ENCODE results near the gene TNFRSF14. TPM values are rescaled to one million over a fixed set of nuclear protein-coding genes. Genes with fewer than 3 reads are reported as not detected.

The TNFRSF14 gene
- polyA plus RNA-seq, 2 of the 4 experiments (the other 2 are of a cell fraction) = 0.16 to 0.25 TPM

DNA sequence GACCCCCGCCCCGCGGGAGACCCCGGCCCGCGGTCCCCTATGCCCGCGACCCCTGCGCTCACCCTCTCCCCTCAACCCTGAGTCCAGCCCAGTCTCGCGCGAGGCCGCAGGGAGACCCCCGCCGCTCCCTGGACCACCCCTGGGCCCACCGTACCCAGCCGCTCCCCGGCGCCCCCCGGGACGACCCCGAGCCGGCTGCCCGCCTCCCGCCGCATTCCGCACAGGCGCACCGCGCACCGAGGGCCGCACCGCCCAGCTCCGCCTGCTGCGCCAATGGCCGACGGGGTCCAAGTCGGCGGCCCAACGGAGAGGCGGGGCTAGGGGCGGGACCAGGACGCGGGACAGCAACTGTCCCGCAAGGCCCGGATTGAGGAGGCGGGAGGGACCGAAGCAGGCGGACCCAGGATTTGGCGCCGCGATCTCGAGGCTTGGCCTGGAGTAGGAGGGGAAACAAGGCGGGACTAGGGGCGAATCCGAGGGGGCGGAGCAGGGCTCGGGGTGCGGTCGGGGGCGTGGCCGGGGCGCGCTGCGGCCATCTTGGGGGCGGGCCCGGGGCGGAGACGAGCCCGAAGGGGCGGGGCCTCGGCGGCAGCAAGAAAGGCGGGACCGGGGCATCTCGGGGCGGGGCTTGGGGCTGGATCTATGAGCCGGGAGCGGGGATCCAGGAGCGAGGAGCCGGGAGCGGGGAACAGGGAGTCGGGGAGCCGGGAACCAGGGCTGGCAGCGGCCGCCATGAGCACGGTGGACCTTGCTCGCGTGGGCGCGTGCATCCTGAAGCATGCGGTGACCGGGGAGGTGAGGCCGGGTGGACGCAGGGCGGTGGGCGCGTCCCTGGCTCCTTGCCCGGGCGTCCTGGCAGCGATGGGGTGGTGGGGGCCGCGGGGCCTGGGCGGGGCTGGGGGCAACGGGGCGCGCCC is 30.2 kb downstream of the TNFRSF14 start, which contains the start of gene PRXL2B (continued):
- TF ChIP-seq JUNB (IDR thresholded peaks at IDR 0.05) (no peak), SMC3 (IDR thresholded peaks at IDR 0.05) (no peak), POLR2AphosphoS2 (conservative IDR thresholded peaks at IDR 0.05; ENCODE audit: low read length) (no peak), HOXB13 (CRISPR knock-in tag; IDR thresholded peaks at IDR 0.05; ENCODE audit: low read depth) (no peak), MAFK (IDR thresholded peaks at IDR 0.05; ENCODE audit: partially characterized antibody) (no peak), NPAS2 (CRISPR knock-in tag; IDR thresholded peaks at IDR 0.05; ENCODE audit: borderline replicate concordance) (no peak), BHLHE40 (IDR thresholded peaks at IDR 0.05; ENCODE audit: low read depth, low read length) (no peak)
- TF ChIP-seq, protein P1, sequence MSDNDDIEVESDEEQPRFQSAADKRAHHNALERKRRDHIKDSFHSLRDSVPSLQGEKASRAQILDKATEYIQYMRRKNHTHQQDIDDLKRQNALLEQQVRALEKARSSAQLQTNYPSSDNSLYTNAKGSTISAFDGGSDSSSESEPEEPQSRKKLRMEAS (IDR thresholded peaks at IDR 0.05) = 0 out of 2 replicates have a peak, but pooled peaks have one; percentile 34

DNA sequence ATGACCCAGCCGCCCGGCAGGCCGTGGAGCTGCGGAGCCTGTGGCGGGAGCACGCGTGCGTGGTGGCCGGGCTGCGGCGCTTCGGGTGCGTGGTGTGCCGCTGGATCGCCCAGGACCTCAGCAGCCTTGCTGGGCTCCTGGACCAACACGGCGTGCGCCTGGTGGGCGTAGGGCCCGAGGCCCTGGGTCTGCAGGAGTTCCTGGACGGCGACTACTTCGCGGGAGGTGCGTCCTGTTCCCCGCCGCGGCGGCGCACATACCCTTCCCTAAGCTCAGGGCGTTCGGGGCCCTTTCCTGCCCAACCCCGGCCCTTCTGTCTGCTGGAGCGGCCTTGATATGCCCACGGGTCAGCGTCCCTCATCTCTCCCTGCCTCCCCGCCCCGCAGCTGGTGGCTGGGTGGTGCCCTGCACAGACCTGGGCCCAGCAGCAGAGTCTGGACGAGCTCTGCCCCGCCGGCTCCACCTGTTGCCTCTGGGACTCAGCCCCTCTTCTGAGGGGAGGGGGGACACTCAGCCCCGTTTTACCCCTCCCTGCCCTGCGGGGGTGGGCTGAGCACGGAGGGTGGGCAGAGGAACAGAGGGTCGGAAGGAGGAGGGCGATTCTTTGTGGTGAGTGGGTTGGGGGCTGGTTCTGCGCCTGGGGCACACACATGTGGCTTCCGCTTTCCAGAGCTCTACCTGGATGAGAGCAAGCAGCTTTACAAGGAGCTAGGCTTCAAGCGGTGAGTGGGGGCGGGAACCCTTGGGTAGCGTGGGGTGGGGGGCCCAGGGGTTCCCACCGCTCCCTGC is 31.1 kb downstream of the TNFRSF14 start:
- POLR2A ChIA-PET = no interaction called here
- peak overlapping the region; percentile 78 for H3K4me3 ChIP-seq
- H3K27ac ChIP-seq = peak overlapping the region; percentile 76 to 99
- TF ChIP-seq RAD21 (conservative IDR thresholded peaks at IDR 0.05 in 1 of 2, IDR thresholded peaks at IDR 0.05 in 1 of 2) (no peak), POLR2A (IDR thresholded peaks at IDR 0.05; ENCODE audit: low read length) (0 out of 2 replicates have a peak, but pooled peaks have one; percentile 1), ZC3H11A (IDR thresholded peaks at IDR 0.05) (no peak), PHF8 (IDR thresholded peaks at IDR 0.05; ENCODE audit: borderline replicate concordance, low read depth) (no peak), FOXS1 (CRISPR knock-in tag; IDR thresholded peaks at IDR 0.05) (no peak), BHLHE40 (IDR thresholded peaks at IDR 0.05; ENCODE audit: low read depth, low read length) (no peak)
- TF ChIP-seq, protein P2, sequence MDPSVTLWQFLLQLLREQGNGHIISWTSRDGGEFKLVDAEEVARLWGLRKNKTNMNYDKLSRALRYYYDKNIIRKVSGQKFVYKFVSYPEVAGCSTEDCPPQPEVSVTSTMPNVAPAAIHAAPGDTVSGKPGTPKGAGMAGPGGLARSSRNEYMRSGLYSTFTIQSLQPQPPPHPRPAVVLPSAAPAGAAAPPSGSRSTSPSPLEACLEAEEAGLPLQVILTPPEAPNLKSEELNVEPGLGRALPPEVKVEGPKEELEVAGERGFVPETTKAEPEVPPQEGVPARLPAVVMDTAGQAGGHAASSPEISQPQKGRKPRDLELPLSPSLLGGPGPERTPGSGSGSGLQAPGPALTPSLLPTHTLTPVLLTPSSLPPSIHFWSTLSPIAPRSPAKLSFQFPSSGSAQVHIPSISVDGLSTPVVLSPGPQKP (IDR thresholded peaks at IDR 0.05; ENCODE audit: low read depth, low read length) = no peak
- H3K4me2 ChIP-seq = peak overlapping the region; percentile 91
- DNase-seq (ENCODE audit: low read depth in 1 of 2, low spot score in 1 of 2) = peak; percentile 14 to 26
- ATAC-seq = peak; percentile 36 to 42
- 83% methylated on average over 6 of the region's 52 CpGs for WGBS (ENCODE audit: missing lambda C conversion rate)
- CTCF ChIA-PET = no interaction called here
- no peak for FAIRE-seq
- H3K4me1 ChIP-seq = peaks cover 12% of the 10 kb centered on the region
- no peaks in the 10 kb centered on the region for H3K9me3 ChIP-seq

DNA sequence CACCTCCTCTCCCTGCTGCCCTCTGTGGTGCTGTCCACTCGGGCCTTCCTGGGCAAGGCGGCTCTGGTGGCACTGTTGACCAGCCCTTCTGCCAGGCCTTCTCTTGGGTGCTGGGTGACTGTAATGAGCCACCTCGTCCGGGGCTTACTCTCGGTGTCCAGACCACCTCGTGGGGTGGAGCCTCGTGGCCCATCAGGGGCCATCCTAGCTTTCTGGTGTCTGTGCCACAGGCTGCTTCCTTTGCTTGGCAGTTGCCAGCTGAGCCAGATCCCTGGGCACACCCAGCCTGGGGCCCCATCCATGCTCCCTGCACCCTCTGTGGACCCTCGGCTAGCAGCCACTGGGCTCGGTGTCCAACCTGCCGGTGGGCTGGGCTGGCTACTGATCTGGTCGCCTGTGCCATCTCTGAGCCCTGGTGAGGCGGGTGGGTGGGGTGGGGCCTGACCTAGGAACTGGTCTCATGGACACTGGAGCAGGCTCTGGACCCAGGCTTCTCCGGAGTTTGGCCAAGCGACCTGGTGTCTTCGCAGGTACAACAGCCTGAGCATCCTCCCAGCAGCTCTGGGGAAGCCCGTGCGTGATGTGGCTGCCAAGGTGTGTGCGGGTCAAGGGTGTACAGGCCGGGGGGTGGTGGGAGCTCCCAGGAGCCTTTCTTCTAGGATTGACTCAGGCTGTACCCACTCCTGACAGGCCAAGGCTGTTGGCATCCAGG is 31.8 kb downstream of the TNFRSF14 start:
- ATAC-seq = no peak
- no peak for DNase-seq (ENCODE audit: low read depth in 1 of 2, low spot score in 1 of 2)
- POLR2A ChIA-PET = no interaction called here
- Histone ChIP-seq H3K4me1 (peaks cover 12% of the 10 kb centered on the region), H3K27ac (peak overlapping the region in 1 of 2 experiments; percentile 99; a peak in 3 of 6 replicates), H3K9me3 (no peaks in the 10 kb centered on the region), H3K4me3 (peak overlapping the region; percentile 78; the same call in 2 of the 3 replicates), H3K4me2 (peak overlapping the region; percentile 91)
- 100% methylated on average over 4 of the region's 19 CpGs for WGBS (ENCODE audit: missing lambda C conversion rate)
- FAIRE-seq = no peak
- CTCF ChIA-PET = no interaction called here
- TF ChIP-seq ZC3H11A (IDR thresholded peaks at IDR 0.05) (no peak), KDM1A (IDR thresholded peaks at IDR 0.05; ENCODE audit: low read depth) (no peak), NPAS2 (CRISPR knock-in tag; IDR thresholded peaks at IDR 0.05; ENCODE audit: borderline replicate concordance) (no peak), PHF8 (IDR thresholded peaks at IDR 0.05; ENCODE audit: borderline replicate concordance, low read depth) (no peak), KDM5A (IDR thresholded peaks at IDR 0.05) (no peak), ZFP36 (IDR thresholded peaks at IDR 0.05; ENCODE audit: borderline replicate concordance, partially characterized antibody) (no peak), EHMT2 (IDR thresholded peaks at IDR 0.05; ENCODE audit: low read depth) (no peak), HOXB13 (CRISPR knock-in tag; IDR thresholded peaks at IDR 0.05; ENCODE audit: low read depth) (no peak), HEYL (CRISPR knock-in tag; IDR thresholded peaks at IDR 0.05) (no peak)
- TF ChIP-seq, protein P3, sequence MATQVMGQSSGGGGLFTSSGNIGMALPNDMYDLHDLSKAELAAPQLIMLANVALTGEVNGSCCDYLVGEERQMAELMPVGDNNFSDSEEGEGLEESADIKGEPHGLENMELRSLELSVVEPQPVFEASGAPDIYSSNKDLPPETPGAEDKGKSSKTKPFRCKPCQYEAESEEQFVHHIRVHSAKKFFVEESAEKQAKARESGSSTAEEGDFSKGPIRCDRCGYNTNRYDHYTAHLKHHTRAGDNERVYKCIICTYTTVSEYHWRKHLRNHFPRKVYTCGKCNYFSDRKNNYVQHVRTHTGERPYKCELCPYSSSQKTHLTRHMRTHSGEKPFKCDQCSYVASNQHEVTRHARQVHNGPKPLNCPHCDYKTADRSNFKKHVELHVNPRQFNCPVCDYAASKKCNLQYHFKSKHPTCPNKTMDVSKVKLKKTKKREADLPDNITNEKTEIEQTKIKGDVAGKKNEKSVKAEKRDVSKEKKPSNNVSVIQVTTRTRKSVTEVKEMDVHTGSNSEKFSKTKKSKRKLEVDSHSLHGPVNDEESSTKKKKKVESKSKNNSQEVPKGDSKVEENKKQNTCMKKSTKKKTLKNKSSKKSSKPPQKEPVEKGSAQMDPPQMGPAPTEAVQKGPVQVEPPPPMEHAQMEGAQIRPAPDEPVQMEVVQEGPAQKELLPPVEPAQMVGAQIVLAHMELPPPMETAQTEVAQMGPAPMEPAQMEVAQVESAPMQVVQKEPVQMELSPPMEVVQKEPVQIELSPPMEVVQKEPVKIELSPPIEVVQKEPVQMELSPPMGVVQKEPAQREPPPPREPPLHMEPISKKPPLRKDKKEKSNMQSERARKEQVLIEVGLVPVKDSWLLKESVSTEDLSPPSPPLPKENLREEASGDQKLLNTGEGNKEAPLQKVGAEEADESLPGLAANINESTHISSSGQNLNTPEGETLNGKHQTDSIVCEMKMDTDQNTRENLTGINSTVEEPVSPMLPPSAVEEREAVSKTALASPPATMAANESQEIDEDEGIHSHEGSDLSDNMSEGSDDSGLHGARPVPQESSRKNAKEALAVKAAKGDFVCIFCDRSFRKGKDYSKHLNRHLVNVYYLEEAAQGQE (IDR thresholded peaks at IDR 0.05) = no peak
- TF ChIP-seq, protein P4, sequence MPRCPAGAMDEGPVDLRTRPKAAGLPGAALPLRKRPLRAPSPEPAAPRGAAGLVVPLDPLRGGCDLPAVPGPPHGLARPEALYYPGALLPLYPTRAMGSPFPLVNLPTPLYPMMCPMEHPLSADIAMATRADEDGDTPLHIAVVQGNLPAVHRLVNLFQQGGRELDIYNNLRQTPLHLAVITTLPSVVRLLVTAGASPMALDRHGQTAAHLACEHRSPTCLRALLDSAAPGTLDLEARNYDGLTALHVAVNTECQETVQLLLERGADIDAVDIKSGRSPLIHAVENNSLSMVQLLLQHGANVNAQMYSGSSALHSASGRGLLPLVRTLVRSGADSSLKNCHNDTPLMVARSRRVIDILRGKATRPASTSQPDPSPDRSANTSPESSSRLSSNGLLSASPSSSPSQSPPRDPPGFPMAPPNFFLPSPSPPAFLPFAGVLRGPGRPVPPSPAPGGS (IDR thresholded peaks at IDR 0.05) = no peak
- TF ChIP-seq, protein P5, sequence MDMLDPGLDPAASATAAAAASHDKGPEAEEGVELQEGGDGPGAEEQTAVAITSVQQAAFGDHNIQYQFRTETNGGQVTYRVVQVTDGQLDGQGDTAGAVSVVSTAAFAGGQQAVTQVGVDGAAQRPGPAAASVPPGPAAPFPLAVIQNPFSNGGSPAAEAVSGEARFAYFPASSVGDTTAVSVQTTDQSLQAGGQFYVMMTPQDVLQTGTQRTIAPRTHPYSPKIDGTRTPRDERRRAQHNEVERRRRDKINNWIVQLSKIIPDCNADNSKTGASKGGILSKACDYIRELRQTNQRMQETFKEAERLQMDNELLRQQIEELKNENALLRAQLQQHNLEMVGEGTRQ (IDR thresholded peaks at IDR 0.05) = no peak

Data from A549 (cell line).